GM12891 (cell line): Measurements from ENCODE around the gene RHBDF2.

ENCODE experiments used
- POLR2A ChIP-seq: IDR thresholded peaks from 2 replicates; pipeline ENCODE4 v1.6.1; 2011; ENCODE audit warnings: low read depth, low read length, control low read depth
- POLR2AphosphoS5 ChIP-seq: IDR thresholded peaks from 2 replicates; pipeline ENCODE4 v1.6.1; 2011; ENCODE audit warnings: low read depth, low read length, control low read depth
- POU2F2 ChIP-seq: IDR thresholded peaks from 2 replicates; pipeline ENCODE4 v1.6.1; 2011; ENCODE audit warnings: low read depth, mild to moderate bottlenecking, control low read depth, low read length, moderate library complexity
- SPI1 ChIP-seq: IDR thresholded peaks from 2 replicates; pipeline ENCODE4 v1.6.1; 2011; ENCODE audit warnings: low read depth, low read length, control low read depth
- TAF1 ChIP-seq: IDR thresholded peaks from 2 replicates; pipeline ENCODE4 v1.6.1; 2011; ENCODE audit warnings: low read depth, low read length, control low read depth

DNA sequence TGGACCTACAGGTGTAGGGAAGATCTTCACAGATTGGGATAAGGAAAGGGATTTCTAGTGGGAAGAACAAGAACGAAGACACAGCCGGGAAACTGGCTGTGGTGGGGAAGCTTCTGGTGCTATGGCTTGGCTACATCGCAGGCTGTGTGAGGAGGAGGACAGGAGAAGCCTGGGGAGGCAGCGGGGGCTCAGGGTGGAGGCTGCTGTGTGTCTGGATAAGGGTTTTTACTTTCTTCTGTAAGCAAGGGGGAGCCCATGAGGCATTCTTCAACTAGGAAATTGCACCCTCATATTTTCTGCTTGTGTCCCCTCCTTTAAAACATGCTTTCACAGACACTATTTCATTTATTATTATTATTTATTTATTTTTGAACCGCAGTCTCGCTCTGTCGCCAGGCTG is 2.9 kb upstream of the RHBDF2 start:
- no peak for TF ChIP-seq POLR2A
- TF ChIP-seq TAF1 = no peak
- no peak for TF ChIP-seq POLR2AphosphoS5
- no peak for TF ChIP-seq SPI1
- TF ChIP-seq POU2F2 = no peak
